ENCODE data around the gene SLC6A5. TPM values are rescaled to one million over a fixed set of nuclear protein-coding genes. Genes with fewer than 3 reads are reported as not detected.

Gene SLC6A5
- total RNA-seq, 3 donors from 2014 or later (not counting 1 experiment from before 2014, with no cell fraction given), result not detected

DNA sequence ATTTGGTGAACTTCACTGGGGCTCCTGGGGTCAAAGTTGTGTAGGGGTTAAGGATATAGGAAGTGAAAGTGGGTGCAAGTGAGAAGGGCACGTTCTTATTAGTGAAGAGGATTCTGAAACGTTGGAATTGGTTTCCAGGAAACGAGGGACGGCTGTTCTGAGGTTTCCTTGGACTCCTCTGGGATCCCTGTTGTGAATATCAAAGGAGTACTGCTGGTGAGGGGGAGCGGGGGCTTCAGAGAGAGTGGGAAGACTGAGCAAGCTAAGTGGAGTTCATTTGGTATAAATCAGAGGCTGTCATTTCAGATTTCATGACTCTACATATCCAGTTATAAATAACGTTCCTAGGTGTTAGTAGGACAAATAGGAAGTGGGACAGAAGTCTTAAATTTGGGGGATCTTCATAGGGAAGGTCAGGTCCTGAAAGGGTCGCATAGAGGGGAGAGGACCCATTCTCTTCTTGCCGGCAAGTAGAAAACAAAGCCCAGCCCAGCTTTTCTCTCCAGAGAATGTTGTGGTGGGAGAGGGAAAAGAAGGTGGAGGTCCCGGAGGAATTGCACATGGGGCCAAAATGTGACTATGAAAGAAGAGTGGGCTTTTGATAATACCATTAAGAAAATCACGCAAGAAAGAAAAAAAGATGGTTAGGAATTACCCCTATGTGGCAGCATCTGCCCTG is 68.9 kb downstream of the SLC6A5 start:
- Mint-ChIP-seq H3K4me3 (no peak overlapping the region), H3K27ac (no peak overlapping the region)
- no peak for ATAC-seq

GRCh38 chr11:20668844-20669819 is 69.7 kb downstream of the SLC6A5 start, which contains the start of gene NELL1:
TSS of gene NELL1 (plus strand) at chr11:20669586.
- peaks cover 57 to 59% of the 10 kb centered on the region in 2 donors for H3K27me3 Mint-ChIP-seq (ENCODE audit: low read depth in 2 of 2)
- WGBS (ENCODE audit: insufficient coverage), result 2% methylated on average over 93 of the region's 93 CpGs
- DNase-seq, result no peak
- intact Hi-C loops (cut with micrococcal nuclease), result no loop called here
- H3K27me3 ChIP-seq (ENCODE audit: control insufficient read depth, insufficient read depth, low read length), result peaks cover 11% of the 10 kb centered on the region
- H3K36me3 Mint-ChIP-seq, result peaks cover 9% of the 10 kb centered on the region
- no peaks in the 10 kb centered on the region for H3K9me3 Mint-ChIP-seq
- peaks cover 0 to 7% of the 10 kb centered on the region in 2 donors for H3K4me1 Mint-ChIP-seq
- H3K4me3 Mint-ChIP-seq, result no peak within 1 kb of the TSS
- H3K27ac ChIP-seq (ENCODE audit: low read length), result no peak within 1 kb of the TSS
- H3K4me3 ChIP-seq (ENCODE audit: low read length), result no peak within 1 kb of the TSS
- no peak within 1 kb of the TSS for H3K27ac Mint-ChIP-seq
- H3K4me1 ChIP-seq (ENCODE audit: control insufficient read depth, insufficient read depth, low read length), result peaks cover 5% of the 10 kb centered on the region
- no peak for TF ChIP-seq CTCF (IDR thresholded peaks at IDR 0.05)
- H3K36me3 ChIP-seq (ENCODE audit: control insufficient read depth, insufficient read depth, low read length), result no peaks in the 10 kb centered on the region
- no peak for ATAC-seq
- H3K9me3 ChIP-seq (ENCODE audit: control insufficient read depth, insufficient read depth, low read length), result no peaks in the 10 kb centered on the region

More for the DNA sequence above, 68.9 kb downstream of the SLC6A5 start:
- no peak for DNase-seq
- Histone ChIP-seq H3K9me3 (ENCODE audit: control insufficient read depth, insufficient read depth, low read length) (no peaks in the 10 kb centered on the region), H3K27ac (ENCODE audit: low read length) (no peak overlapping the region), H3K36me3 (ENCODE audit: control insufficient read depth, insufficient read depth, low read length) (no peaks in the 10 kb centered on the region), H3K4me1 (ENCODE audit: control insufficient read depth, insufficient read depth, low read length) (peaks cover 5% of the 10 kb centered on the region), H3K4me3 (ENCODE audit: low read length) (no peak overlapping the region), H3K27me3 (ENCODE audit: control insufficient read depth, insufficient read depth, low read length) (peaks cover 11% of the 10 kb centered on the region)
- no peaks in the 10 kb centered on the region for H3K9me3 Mint-ChIP-seq
- TF ChIP-seq CTCF (IDR thresholded peaks at IDR 0.05), result no peak
- H3K27me3 Mint-ChIP-seq (ENCODE audit: low read depth in 2 of 2), result peaks cover 51 to 56% of the 10 kb centered on the region in 2 donors
- intact Hi-C loops (cut with micrococcal nuclease), result no loop called here
- H3K36me3 Mint-ChIP-seq, result peaks cover 9% of the 10 kb centered on the region
- WGBS (ENCODE audit: insufficient coverage), result 5% methylated on average over 9 of the region's 10 CpGs
- peaks cover 0 to 7% of the 10 kb centered on the region in 2 donors for H3K4me1 Mint-ChIP-seq

- peaks cover 5% of the 10 kb centered on the region for H3K4me1 ChIP-seq (ENCODE audit: control insufficient read depth, insufficient read depth, low read length)
- no peaks in the 10 kb centered on the region for H3K9me3 ChIP-seq (ENCODE audit: control insufficient read depth, insufficient read depth, low read length)
- H3K36me3 ChIP-seq (ENCODE audit: control insufficient read depth, insufficient read depth, low read length), result no peaks in the 10 kb centered on the region
- Mint-ChIP-seq H3K27ac (no peak overlapping the region), H3K27me3 (ENCODE audit: low read depth in 2 of 2) (peaks cover 56 to 65% of the 10 kb centered on the region in 2 donors), H3K9me3 (no peaks in the 10 kb centered on the region), H3K36me3 (peaks cover 9% of the 10 kb centered on the region), H3K4me1 (peaks cover 0 to 7% of the 10 kb centered on the region in 2 donors), H3K4me3 (no peak overlapping the region)
- peaks cover 11% of the 10 kb centered on the region for H3K27me3 ChIP-seq (ENCODE audit: control insufficient read depth, insufficient read depth, low read length)
- 2% methylated on average over 59 of the region's 60 CpGs for WGBS (ENCODE audit: insufficient coverage)
- no peak overlapping the region for H3K4me3 ChIP-seq (ENCODE audit: low read length)
- ATAC-seq, result no peak
- H3K27ac ChIP-seq (ENCODE audit: low read length), result no peak overlapping the region
- intact Hi-C loops (cut with micrococcal nuclease), result no loop called here
- no peak for DNase-seq
- TF ChIP-seq CTCF (IDR thresholded peaks at IDR 0.05), result no peak
These were observed 70.6 kb downstream of the SLC6A5 start for GRCh38 chr11:20669820-20670684.
